PC-9 (cell line): ENCODE results near the gene UVRAG. TPM values are rescaled to one million over a fixed set of nuclear protein-coding genes. Genes with fewer than 3 reads are reported as not detected.

Experiments
- BruUV-seq: library from RNA; stranded (reverse); fragments of 400-500 nt; replicated peaks from 2 replicates; lab custom pipeline; 2021; lab: Mats Ljungman, UMichigan
- CTCF ChIA-PET: fragments of 300-600 bp; sonication (Branson Sonifier 250); formaldehyde crosslinking; loops from one replicate; lab custom pipeline; 2022; ENCODE audit warnings: antibody characterized with exemption; lab: Charles Lee
- POLR2A ChIA-PET: fragments of 300-600 bp; sonication (Branson Sonifier 250); formaldehyde crosslinking; loops from one replicate; lab custom pipeline; 2022; ENCODE audit warnings: antibody characterized with exemption; ENCODE audit not compliant: unreplicated experiment; lab: Charles Lee
- DNase-seq, 2 experiments: peaks; one replicate each; pipeline versions ENCODE4 v3.0.0 to v3.0.0-alpha.2; 2015 to 2022; ENCODE audit warnings: mixed read lengths in 1 of 2
- H2AFZ ChIP-seq: fragments of 200-600 bp; sonication (generic); 2 replicates; pipeline ENCODE4 v1.8.1; 2017; ENCODE audit warnings: antibody characterized with exemption
- H3F3A ChIP-seq: fragments of 200-600 bp; sonication (generic); 2 replicates; pipeline ENCODE4 v1.8.1; 2017; ENCODE audit warnings: antibody characterized with exemption, mild to moderate bottlenecking, low read depth; ENCODE audit not compliant: insufficient read depth
- H3K27ac ChIP-seq: fragments of 200-600 bp; sonication (generic); 2 replicates; pipeline ENCODE4 v1.6.1; 2016; ENCODE audit warnings: mixed run types
- H3K27me3 ChIP-seq: fragments of 200-600 bp; sonication (generic); 2 replicates; pipeline ENCODE4 v1.6.1; 2016; ENCODE audit warnings: low read depth, mixed run types; ENCODE audit not compliant: insufficient read depth
- H3K36me3 ChIP-seq: fragments of 200-600 bp; sonication (generic); 2 replicates; pipeline ENCODE4 v1.6.1; 2016; ENCODE audit warnings: low read depth, mixed run types
- H3K4me1 ChIP-seq: fragments of 200-600 bp; sonication (generic); replicated peaks from 2 replicates; pipeline ENCODE4 v1.6.1; 2016; ENCODE audit warnings: mixed run types; ENCODE audit not compliant: insufficient read depth
- H3K4me2 ChIP-seq: fragments of 200-600 bp; sonication (generic); 2 replicates; pipeline ENCODE4 v1.6.1; 2017; ENCODE audit warnings: mixed run types
- H3K4me3 ChIP-seq: fragments of 200-600 bp; sonication (generic); 2 replicates; pipeline ENCODE4 v1.6.1; 2016; ENCODE audit warnings: mixed run types
- H3K79me2 ChIP-seq: fragments of 200-600 bp; sonication (generic); 2 replicates; pipeline ENCODE4 v1.6.1; 2017; ENCODE audit warnings: low read depth, mixed run types
- H3K9me2 ChIP-seq: fragments of 200-600 bp; sonication (generic); 2 replicates; pipeline ENCODE4 v1.8.1; 2017; ENCODE audit warnings: mild to moderate bottlenecking; ENCODE audit not compliant: insufficient read depth
- H3K9me3 ChIP-seq: fragments of 200-600 bp; sonication (generic); 2 replicates; pipeline ENCODE4 v1.8.1; 2016; ENCODE audit warnings: low read depth; ENCODE audit not compliant: insufficient read depth
- H4K20me1 ChIP-seq: fragments of 200-600 bp; sonication (generic); 2 replicates; pipeline ENCODE4 v1.8.1; 2017; ENCODE audit not compliant: insufficient read depth
- CTCF ChIP-seq: fragments of 200-600 bp; sonication (generic); conservative IDR thresholded peaks from 2 replicates; pipeline ENCODE4 v1.6.1; 2017; ENCODE audit warnings: mixed run types, antibody characterized with exemption, mild to moderate bottlenecking, moderate library complexity
- EZH2 ChIP-seq: fragments of 200-600 bp; sonication (generic); IDR thresholded peaks from 2 replicates; pipeline ENCODE4 v1.8.0; 2017; ENCODE audit warnings: antibody characterized with exemption, low read depth
- intact Hi-C: fragments of 100-400 bp; cut with micrococcal nuclease; formaldehyde crosslinking; loops from one replicate; pipeline ENCODE4 v1.10.0; 2022; ENCODE audit not compliant: unreplicated experiment
- total RNA-seq: library from RNA; stranded (reverse); gene quantifications from 2 replicates; pipeline ENCODE4 v1.2.3, GENCODE V29; 2021

UVRAG gene
- total RNA-seq, 1 experiment from 2014 or later, result 20.4 TPM

DNA sequence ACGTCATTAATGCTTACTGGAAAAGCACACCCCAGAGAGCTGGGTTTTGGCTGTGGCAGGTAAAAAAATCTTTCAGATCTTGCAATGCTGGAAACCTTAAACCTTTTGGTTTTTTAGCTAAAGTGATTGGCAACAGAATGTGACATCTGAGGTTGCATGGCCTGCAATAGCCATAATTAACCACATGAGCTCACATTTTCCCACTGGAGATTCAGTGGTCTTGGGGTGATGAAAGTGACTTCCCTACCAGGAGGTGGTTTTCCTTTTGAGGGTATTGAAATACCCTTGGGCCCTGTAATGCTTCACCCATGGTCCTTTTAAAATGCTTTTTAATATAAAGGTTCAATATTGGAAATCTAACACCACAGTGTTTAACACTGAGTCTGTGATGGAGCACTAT lies 198.5 kb downstream of the UVRAG start:
- no peak overlapping the region for H3K27ac ChIP-seq
- intact Hi-C loops, result no loop called here
- H3F3A ChIP-seq, result no peaks in the 10 kb centered on the region
- TF ChIP-seq EZH2 (no peak), CTCF (no peak)
- H3K4me2 ChIP-seq, result no peak overlapping the region
- no peak overlapping the region for H2AFZ ChIP-seq
- ChIA-PET POLR2A (no interaction called here), CTCF (no interaction called here)
- no TSS peak for BruUV-seq
- H3K9me3 ChIP-seq, result no peaks in the 10 kb centered on the region
- no peaks in the 10 kb centered on the region for H4K20me1 ChIP-seq
- 0 out of 2 replicates have a peak, but pooled peaks cover 8% of the 10 kb centered on the region for H3K36me3 ChIP-seq
- no peaks in the 10 kb centered on the region for H3K79me2 ChIP-seq
- H3K9me2 ChIP-seq, result no peaks in the 10 kb centered on the region
- no peak overlapping the region for H3K4me3 ChIP-seq
- DNase-seq, result no peak
- H3K27me3 ChIP-seq, result no peaks in the 10 kb centered on the region
- no peaks in the 10 kb centered on the region for H3K4me1 ChIP-seq

GRCh38 chr11:76023236-76024068 lies 208.4 kb downstream of the UVRAG start:
- Histone ChIP-seq H3K4me2 (no peak overlapping the region), H4K20me1 (no peaks in the 10 kb centered on the region; the same call in 1 of the 2 replicates), H3K36me3 (no peaks in the 10 kb centered on the region), H2AFZ (no peak overlapping the region), H3F3A (no peaks in the 10 kb centered on the region), H3K4me1 (no peaks in the 10 kb centered on the region), H3K4me3 (no peak overlapping the region), H3K9me2 (no peaks in the 10 kb centered on the region), H3K79me2 (no peaks in the 10 kb centered on the region), H3K27ac (no peak overlapping the region; the same call in 1 of the 2 replicates), H3K9me3 (no peaks in the 10 kb centered on the region; the same call in 1 of the 2 replicates), H3K27me3 (no peaks in the 10 kb centered on the region)
- BruUV-seq, result no TSS peak
- no peak for DNase-seq
- intact Hi-C loops, result no loop called here
- ChIA-PET POLR2A (no interaction called here), CTCF (no interaction called here)
- no peak for TF ChIP-seq CTCF
- TF ChIP-seq EZH2, result no peak

- Histone ChIP-seq H3K27me3 (no peaks in the 10 kb centered on the region), H3K79me2 (no peaks in the 10 kb centered on the region), H2AFZ (no peak overlapping the region), H3F3A (peaks cover 11% of the 10 kb centered on the region), H3K9me3 (no peaks in the 10 kb centered on the region; the same call in 1 of the 2 replicates), H3K4me1 (peaks cover 8% of the 10 kb centered on the region), H3K4me3 (no peak overlapping the region), H4K20me1 (no peaks in the 10 kb centered on the region; the same call in 1 of the 2 replicates), H3K4me2 (no peak overlapping the region), H3K36me3 (no peaks in the 10 kb centered on the region), H3K9me2 (no peaks in the 10 kb centered on the region), H3K27ac (no peak overlapping the region)
- no peak for DNase-seq
- POLR2A ChIA-PET, result no interaction called here
- CTCF ChIA-PET, result no interaction called here
- no TSS peak for BruUV-seq
- intact Hi-C loops, result no loop called here
- TF ChIP-seq CTCF (no peak), EZH2 (no peak)
These were observed 210.1 kb downstream of the UVRAG start for GRCh38 chr11:76025068-76025467.
